ENCODE results near the gene SLC16A3. TPM values are rescaled to one million over a fixed set of nuclear protein-coding genes. Genes with fewer than 3 reads are reported as not detected.

The SLC16A3 gene
- total and polyA plus RNA-seq, 9 of the 15 experiments (the other 6 are each of a cell fraction or from before 2014, with no cell fraction given), result 0.11 to 5.4 (median 1.2) TPM; not detected in 2

DNA sequence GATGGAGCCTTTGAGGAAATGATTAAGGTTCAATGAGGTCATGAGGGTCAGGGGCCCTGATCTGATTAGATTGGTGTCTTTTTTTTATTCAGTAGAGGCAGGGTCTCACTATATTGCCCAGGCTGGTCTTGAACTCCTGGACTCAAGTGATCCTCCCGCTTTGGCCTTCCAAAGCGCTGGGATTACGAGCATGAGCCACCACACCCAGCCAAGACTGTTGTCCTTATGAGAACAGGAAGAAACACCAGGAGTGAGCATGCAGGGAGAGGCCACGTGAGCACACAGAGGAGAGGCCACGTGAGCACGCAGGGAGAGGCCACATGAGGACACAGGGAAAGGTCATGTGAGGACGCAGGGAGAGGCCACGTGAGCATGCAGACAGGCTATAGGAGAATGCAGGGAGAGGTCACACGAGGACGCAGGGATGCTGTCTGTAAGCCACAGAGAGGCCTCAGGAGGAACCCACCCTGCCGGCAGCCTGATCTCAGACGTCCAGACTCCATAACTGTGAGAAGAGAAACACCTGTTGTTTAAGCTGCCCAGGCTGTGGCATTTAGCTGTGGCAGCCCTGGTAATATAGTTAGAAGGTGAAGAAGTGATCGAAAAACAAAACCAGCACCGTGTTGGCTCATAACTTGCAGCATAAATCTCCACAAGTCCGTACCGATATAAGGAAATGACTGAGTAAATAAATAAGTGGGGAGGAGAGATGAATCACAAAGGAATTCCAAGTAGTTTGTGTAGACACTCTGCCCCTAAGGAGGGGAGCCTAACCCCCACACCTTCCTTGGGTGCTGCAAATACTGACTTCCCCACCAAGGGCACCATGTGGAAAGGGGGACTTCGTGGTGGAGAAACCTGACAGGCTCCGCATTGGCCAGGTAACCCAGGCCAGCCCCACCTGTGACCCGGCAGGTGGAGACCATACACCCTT lies 59.3 kb downstream of the SLC16A3 start (continued):
- TF ChIP-seq CHD7 (IDR thresholded peaks at IDR 0.05; ENCODE audit: low read depth, low read length) (no peak), RFX5 (IDR thresholded peaks at IDR 0.05; ENCODE audit: low read depth, low read length) (no peak), ZNF318 (IDR thresholded peaks at IDR 0.05; ENCODE audit: borderline replicate concordance in 1 of 2, low read depth in 1 of 2) (peak in 1 of 2 experiments; percentile 98; a peak in 2 of 4 replicates), KAT8 (IDR thresholded peaks at IDR 0.05; ENCODE audit: low read depth) (no peak)
- TF ChIP-seq, protein P1, sequence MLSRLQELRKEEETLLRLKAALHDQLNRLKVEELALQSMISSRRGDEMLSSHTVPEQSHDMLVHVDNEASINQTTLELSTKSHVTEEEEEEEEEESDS (CRISPR knock-in tag; IDR thresholded peaks at IDR 0.05), result no peak
